Liver (tissue), 9 donors: ENCODE measurements around the gene ALCAM. TPM values are rescaled to one million over a fixed set of nuclear protein-coding genes. Genes with fewer than 3 reads are reported as not detected.

ENCODE experiments used
- DNase-seq: peaks from one replicate; pipeline ENCODE4 v3.0.0-alpha.2; 2017; ENCODE audit warnings: low spot score
- H3K27ac ChIP-seq, 2 donors: one replicate each; pipeline ENCODE4 v1.7.0; 2013; ENCODE audit warnings: inconsistent platforms in 2 of 2, low read length in 2 of 2, control low read depth in 1 of 2, low read depth in 1 of 2, mild to moderate bottlenecking in 1 of 2
- H3K27me3 ChIP-seq, 4 donors: one replicate each; pipeline versions ENCODE4 v1.6.1 to v1.7.0; 2013; ENCODE audit warnings: low read length in 3 of 4, inconsistent platforms in 1 of 4, mild to moderate bottlenecking in 1 of 4, moderate library complexity in 1 of 4; ENCODE audit not compliant: control insufficient read depth in 4 of 4, insufficient read depth in 4 of 4
- H3K36me3 ChIP-seq, 4 donors: one replicate each; pipeline versions ENCODE4 v1.6.1 to v1.7.0; 2013; ENCODE audit warnings: low read length in 3 of 4, mild to moderate bottlenecking in 3 of 4, low read depth in 1 of 4, moderate library complexity in 1 of 4; ENCODE audit not compliant: control insufficient read depth in 4 of 4, insufficient read depth in 3 of 4
- H3K4me1 ChIP-seq, 4 donors: one replicate each; pipeline versions ENCODE4 v1.6.1 to v1.7.0; 2013; ENCODE audit warnings: low read length in 3 of 4, mild to moderate bottlenecking in 3 of 4, moderate library complexity in 1 of 4; ENCODE audit not compliant: control insufficient read depth in 4 of 4, insufficient read depth in 4 of 4
- H3K4me3 ChIP-seq, 3 donors: one replicate each; pipeline versions ENCODE4 v1.6.1 to v1.7.0; 2013; ENCODE audit warnings: low read length in 3 of 3, control low read depth in 1 of 3, low read depth in 1 of 3, mild to moderate bottlenecking in 1 of 3
- H3K9ac ChIP-seq, 2 donors: one replicate each; pipeline ENCODE4 v1.7.0; 2013; ENCODE audit warnings: low read length in 2 of 2, mild to moderate bottlenecking in 2 of 2, moderate library complexity in 2 of 2, control low read depth in 1 of 2, low read depth in 1 of 2
- H3K9me3 ChIP-seq, 4 donors: one replicate each; pipeline versions ENCODE4 v1.6.1 to v1.7.0; 2013; ENCODE audit warnings: low read length in 3 of 4; ENCODE audit not compliant: control insufficient read depth in 4 of 4
- ATF3 ChIP-seq: IDR thresholded peaks from 2 replicates; pipeline ENCODE4 v1.6.1; 2016; ENCODE audit warnings: antibody characterized with exemption
- CTCF ChIP-seq: fragments of 150-350 bp; IDR thresholded peaks from 2 replicates; pipeline ENCODE4 v1.5.1; 2017; ENCODE audit warnings: improper control_type of control experiment, low read depth, low read length; ENCODE audit not compliant: missing input control
- EGR1 ChIP-seq, 2 donors: IDR thresholded peaks; 2 replicates each; pipeline ENCODE4 v1.6.1; 2016 to 2018; ENCODE audit warnings: antibody characterized with exemption in 2 of 2, low read depth in 2 of 2
- FOXA1 ChIP-seq: IDR thresholded peaks from 2 replicates; pipeline ENCODE4 v1.6.1; 2016; ENCODE audit warnings: antibody characterized with exemption
- FOXA2 ChIP-seq: IDR thresholded peaks from 2 replicates; pipeline ENCODE4 v1.6.1; 2016; ENCODE audit warnings: antibody characterized with exemption
- GABPA ChIP-seq, 2 donors: IDR thresholded peaks in 1 of 2; conservative IDR thresholded peaks in 1 of 2; 2 replicates each; pipeline ENCODE4 v1.6.1; 2016; ENCODE audit warnings: antibody characterized with exemption in 2 of 2, mild to moderate bottlenecking in 1 of 2, moderate library complexity in 1 of 2
- HNF4A ChIP-seq, 2 donors: conservative IDR thresholded peaks; 2 replicates each; pipeline ENCODE4 v1.6.1; 2016; ENCODE audit warnings: antibody characterized with exemption in 2 of 2, mild to moderate bottlenecking in 2 of 2
- HNF4G ChIP-seq: IDR thresholded peaks from 2 replicates; pipeline ENCODE4 v1.6.1; 2016; ENCODE audit warnings: antibody characterized with exemption
- JUND ChIP-seq, 2 donors: IDR thresholded peaks; 2 replicates each; pipeline ENCODE4 v1.6.1; 2016; ENCODE audit warnings: antibody characterized with exemption in 2 of 2
- NR2F2 ChIP-seq: IDR thresholded peaks from 2 replicates; pipeline ENCODE4 v1.6.1; 2016; ENCODE audit warnings: antibody characterized with exemption
- REST ChIP-seq: IDR thresholded peaks from 2 replicates; pipeline ENCODE4 v1.6.1; 2016; ENCODE audit warnings: antibody characterized with exemption, mild to moderate bottlenecking
- RXRA ChIP-seq, 2 donors: IDR thresholded peaks; 2 replicates each; pipeline ENCODE4 v1.6.1; 2017 to 2018; ENCODE audit warnings: antibody characterized with exemption in 2 of 2, mild to moderate bottlenecking in 1 of 2
- SP1 ChIP-seq: IDR thresholded peaks from 2 replicates; pipeline ENCODE4 v1.6.1; 2018; ENCODE audit warnings: antibody characterized with exemption, mild to moderate bottlenecking
- TAF1 ChIP-seq: conservative IDR thresholded peaks from 2 replicates; pipeline ENCODE4 v1.6.1; 2016; ENCODE audit warnings: antibody characterized with exemption, mild to moderate bottlenecking
- WGBS: extraction: QIAGEN DNeasy Blood & Tissue Kit; methylation state at CpG from one replicate; pipeline ENCODE4 v1.1.7; 2013; 5-methylcytosine and 5-hydroxymethylcytosine counted together
- polyA plus RNA-seq, 2 donors: library from polyadenylated mRNA; stranded (reverse) in 1 of 2; unstranded in 1 of 2; fragments of 200-250 nt in 1 of 2; fragments of >200 nt in 1 of 2; fragmentation: Nextera tagmentation in 1 of 2; extraction: Ambion mirVana in 1 of 2; gene quantifications; one replicate each; pipeline versions ENCODE4 v1.2.1 to v1.2.3, GENCODE V29; 2013 to 2015
- total RNA-seq, 2 donors: library from RNA; depleted of rRNA; stranded (reverse); fragments of >200 nt; gene quantifications; one replicate each; pipeline ENCODE4 v1.2.3, GENCODE V29; 2014
- donor health status: healthy.
- donor health status: healthy.
- donor health status: healthy.
- donor health status: healthy.
- donor health status: healthy.

The ALCAM gene
- total and polyA plus RNA-seq, 4 donors: 14.2 to 62.0 (median 32.3) TPM

DNA sequence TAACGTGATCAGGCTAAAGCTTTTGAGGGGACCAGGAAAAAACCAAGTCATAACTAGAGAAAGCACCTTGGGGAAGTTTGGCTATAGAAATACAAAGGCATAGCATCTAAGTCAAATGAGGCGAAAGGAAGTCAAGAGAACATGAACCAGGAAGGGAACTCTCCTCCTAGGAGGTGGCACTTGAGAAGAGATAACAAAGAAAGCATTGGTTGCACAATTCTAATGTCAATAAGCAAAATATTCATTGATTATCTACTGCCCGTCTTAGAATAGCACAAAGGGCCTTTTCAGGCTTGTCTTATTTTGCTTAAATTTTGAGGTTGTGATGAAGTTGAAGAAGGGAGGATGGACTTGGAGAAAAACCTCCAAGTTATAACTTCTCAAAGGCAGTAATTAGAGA lies 73.4 kb downstream of the ALCAM start:
- H3K4me3 ChIP-seq: no peak overlapping the region
- H3K36me3 ChIP-seq: no peaks in the 10 kb centered on the region
- no peaks in the 10 kb centered on the region for H3K27me3 ChIP-seq
- 62% methylated on average over 3 of the region's 3 CpGs for WGBS
- no peak for DNase-seq
- TF ChIP-seq FOXA1: no peak
- TF ChIP-seq FOXA2: peak; percentile 40
- H3K9ac ChIP-seq: no peak overlapping the region
- H3K4me1 ChIP-seq: peaks cover 0 to 13% (median 9%) of the 10 kb centered on the region in 4 donors
- no peaks in the 10 kb centered on the region for H3K9me3 ChIP-seq
- H3K27ac ChIP-seq: no peak overlapping the region

DNA sequence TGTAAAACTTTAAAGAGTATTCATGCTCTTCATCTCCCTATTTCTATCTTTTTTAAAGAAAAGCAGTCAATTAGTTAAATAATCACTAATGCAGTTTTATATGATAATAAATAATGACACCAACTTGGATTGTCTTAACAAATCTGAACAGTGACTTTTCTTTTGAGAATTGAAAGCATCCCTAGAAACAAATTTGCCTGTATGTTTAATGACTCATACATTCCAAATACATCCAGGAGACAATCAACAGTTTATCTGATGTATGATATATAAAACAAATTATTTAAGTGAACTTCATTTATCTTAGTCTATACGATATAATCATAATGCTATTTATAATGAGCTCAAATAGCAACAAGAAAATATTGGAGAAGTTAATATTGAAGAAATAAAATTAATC lies 78.0 kb downstream of the ALCAM start:
- WGBS: 95% methylated on average over 1 of the region's 1 CpG
- H3K27ac ChIP-seq: no peak overlapping the region
- no peak for DNase-seq
- TF ChIP-seq JUND (IDR thresholded peaks at IDR 0.05): no peak
- TF ChIP-seq HNF4A (conservative IDR thresholded peaks at IDR 0.05): no peak
- no peak for TF ChIP-seq EGR1 (IDR thresholded peaks at IDR 0.05; ENCODE audit: low read depth in 2 of 2)
- no peak for TF ChIP-seq REST
- TF ChIP-seq SP1: no peak
- no peak for TF ChIP-seq NR2F2
- TF ChIP-seq CTCF: no peak
- TF ChIP-seq GABPA (IDR thresholded peaks at IDR 0.05 in 1 of 2, conservative IDR thresholded peaks at IDR 0.05 in 1 of 2): no peak
- TF ChIP-seq ATF3: no peak
- no peak for TF ChIP-seq HNF4G
- no peak for TF ChIP-seq RXRA (IDR thresholded peaks at IDR 0.05)
- H3K4me1 ChIP-seq: peaks cover 2 to 16% (median 12%) of the 10 kb centered on the region in 4 donors
- H3K27me3 ChIP-seq: no peaks in the 10 kb centered on the region
- H3K9ac ChIP-seq: no peak overlapping the region
- no peak overlapping the region for H3K4me3 ChIP-seq
- H3K36me3 ChIP-seq: no peaks in the 10 kb centered on the region
- H3K9me3 ChIP-seq: no peaks in the 10 kb centered on the region

GRCh38 chr3:105448338-105448982 lies 81.8 kb downstream of the ALCAM start:
- Histone ChIP-seq H3K4me1 (peaks cover 2 to 13% (median 9%) of the 10 kb centered on the region in 4 donors), H3K27me3 (no peaks in the 10 kb centered on the region), H3K36me3 (no peaks in the 10 kb centered on the region), H3K9ac (no peak overlapping the region), H3K27ac (no peak overlapping the region), H3K4me3 (no peak overlapping the region), H3K9me3 (no peaks in the 10 kb centered on the region)
- WGBS: 34% methylated on average over 4 of the region's 4 CpGs
- TF ChIP-seq HNF4A (conservative IDR thresholded peaks at IDR 0.05) (peak in 1 of 2 donors; percentile 13), HNF4G (no peak), NR2F2 (no peak), GABPA (IDR thresholded peaks at IDR 0.05 in 1 of 2, conservative IDR thresholded peaks at IDR 0.05 in 1 of 2) (no peak), TAF1 (no peak)
- no peak for DNase-seq
